ENCODE results near the gene ENC1. TPM values are rescaled to one million over a fixed set of nuclear protein-coding genes. Genes with fewer than 3 reads are reported as not detected.

The ENC1 gene
- total and polyA plus RNA-seq, 2 experiments from 2014 or later, result 14.6 to 15.3 TPM

DNA sequence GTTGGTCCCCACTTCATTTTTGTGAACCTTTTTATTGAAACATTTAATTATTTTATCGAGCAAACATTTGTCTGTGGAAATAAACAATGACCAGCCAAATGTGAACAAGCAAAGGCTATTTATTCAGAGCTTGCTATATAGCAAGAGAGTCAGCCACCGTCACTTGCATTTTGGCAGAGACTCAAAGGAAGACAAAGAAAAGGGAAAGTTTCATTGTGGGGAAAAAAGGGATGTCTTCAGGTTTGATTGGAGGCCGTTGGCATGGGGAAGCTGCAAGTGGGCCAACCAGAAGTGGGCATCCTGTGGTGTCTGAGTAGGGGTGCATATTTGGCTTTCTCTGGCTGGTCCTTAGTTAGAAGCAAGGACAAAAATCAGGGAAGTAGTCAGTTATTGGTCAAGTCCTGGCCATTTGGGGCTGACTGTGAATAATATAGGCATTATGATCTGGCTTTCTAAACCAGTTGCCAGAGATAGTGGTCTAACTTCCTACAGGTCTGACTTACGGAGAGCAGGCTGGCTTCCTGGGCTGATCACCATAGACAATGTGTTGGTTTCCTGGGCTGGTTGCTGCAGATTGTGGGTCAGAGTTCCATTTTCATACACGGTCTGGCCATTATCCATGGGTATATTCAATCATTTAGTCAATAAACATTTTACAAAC is 16.6 kb downstream of the ENC1 start:
- no peaks in the 10 kb centered on the region for H3F3A ChIP-seq (ENCODE audit: insufficient read depth)
- no peaks in the 10 kb centered on the region for H3K27me3 ChIP-seq (replicated peaks; ENCODE audit: insufficient read depth)
- H3K9ac ChIP-seq, result no peak overlapping the region
- H4K20me1 ChIP-seq (ENCODE audit: insufficient read depth), result no peaks in the 10 kb centered on the region
- in situ Hi-C loops (cut with MboI), result no loop called here
- H3K4me2 ChIP-seq (ENCODE audit: unreplicated experiment), result no peak overlapping the region
- no peak for DNase-seq
- no peak overlapping the region for H2AFZ ChIP-seq
- 94 to 96% methylated on average over 5 of the region's 5 CpGs for WGBS, 2 experiments (ENCODE audit: low coverage in 1 of 2, low lambda C conversion rate in 2 of 2, missing lambda C conversion rate in 2 of 2)
- H3K9me3 ChIP-seq (ENCODE audit: low read depth), result no peaks in the 10 kb centered on the region
- no peaks in the 10 kb centered on the region for H3K9me2 ChIP-seq (ENCODE audit: insufficient read depth)
- peaks cover 13% of the 10 kb centered on the region; the same call in 1 of the 2 replicates for H3K36me3 ChIP-seq (ENCODE audit: low read depth)
- H3K4me3 ChIP-seq, result no peak overlapping the region
- no peak overlapping the region for H3K27ac ChIP-seq
- H3K4me1 ChIP-seq (ENCODE audit: insufficient read depth), result peaks cover 10% of the 10 kb centered on the region
- no peak for TF ChIP-seq EZH2 (IDR thresholded peaks at IDR 0.05; ENCODE audit: insufficient read depth, poor library complexity, severe bottlenecking)
- TF ChIP-seq EZH2phosphoT487 (IDR thresholded peaks at IDR 0.05; ENCODE audit: insufficient read depth, low read depth), result no peak
- H3K79me2 ChIP-seq (ENCODE audit: insufficient read depth), result peaks cover 6% of the 10 kb centered on the region

- Histone ChIP-seq H3K4me2 (ENCODE audit: unreplicated experiment) (no peak overlapping the region), H3K9me2 (ENCODE audit: insufficient read depth) (no peaks in the 10 kb centered on the region), H4K20me1 (ENCODE audit: insufficient read depth) (no peaks in the 10 kb centered on the region), H3F3A (ENCODE audit: insufficient read depth) (no peaks in the 10 kb centered on the region), H3K4me1 (ENCODE audit: insufficient read depth) (peaks cover 10% of the 10 kb centered on the region), H3K9ac (no peak overlapping the region), H2AFZ (no peak overlapping the region), H3K4me3 (no peak overlapping the region), H3K27ac (no peak overlapping the region), H3K36me3 (ENCODE audit: low read depth) (peaks cover 6% of the 10 kb centered on the region; the same call in 1 of the 2 replicates), H3K79me2 (ENCODE audit: insufficient read depth) (no peaks in the 10 kb centered on the region), H3K27me3 (replicated peaks; ENCODE audit: insufficient read depth) (no peaks in the 10 kb centered on the region), H3K9me3 (ENCODE audit: low read depth) (no peaks in the 10 kb centered on the region)
- WGBS, 2 experiments (ENCODE audit: low coverage in 1 of 2, low lambda C conversion rate in 2 of 2, missing lambda C conversion rate in 2 of 2), result 72 to 76% methylated on average over 3 of the region's 3 CpGs
- in situ Hi-C loops (cut with MboI), result no loop called here
- TF ChIP-seq EZH2 (IDR thresholded peaks at IDR 0.05; ENCODE audit: insufficient read depth, poor library complexity, severe bottlenecking) (no peak), EZH2phosphoT487 (IDR thresholded peaks at IDR 0.05; ENCODE audit: insufficient read depth, low read depth) (no peak)
- DNase-seq, result no peak
These were observed 17.4 kb downstream of the ENC1 start for GRCh38 chr5:74623006-74623611.

GRCh38 chr5:74622122-74622521 is 18.4 kb downstream of the ENC1 start:
- peaks cover 10% of the 10 kb centered on the region for H3K4me1 ChIP-seq (ENCODE audit: insufficient read depth)
- no peaks in the 10 kb centered on the region; the same call in 1 of the 2 replicates for H3K27me3 ChIP-seq (replicated peaks; ENCODE audit: insufficient read depth)
- no peaks in the 10 kb centered on the region for H4K20me1 ChIP-seq (ENCODE audit: insufficient read depth)
- H3K79me2 ChIP-seq (ENCODE audit: insufficient read depth), result no peaks in the 10 kb centered on the region
- H3K9me3 ChIP-seq (ENCODE audit: low read depth), result no peaks in the 10 kb centered on the region
- peaks cover 2% of the 10 kb centered on the region; the same call in 1 of the 2 replicates for H3K36me3 ChIP-seq (ENCODE audit: low read depth)
- no peak for TF ChIP-seq EZH2phosphoT487 (IDR thresholded peaks at IDR 0.05; ENCODE audit: insufficient read depth, low read depth)
- TF ChIP-seq EZH2 (IDR thresholded peaks at IDR 0.05; ENCODE audit: insufficient read depth, poor library complexity, severe bottlenecking), result no peak
- no peak overlapping the region for H3K4me2 ChIP-seq (ENCODE audit: unreplicated experiment)
- H3K27ac ChIP-seq, result no peak overlapping the region
- H3K4me3 ChIP-seq, result no peak overlapping the region
- no peaks in the 10 kb centered on the region for H3F3A ChIP-seq (ENCODE audit: insufficient read depth)
- in situ Hi-C loops (cut with MboI), result no loop called here
- no peak overlapping the region for H3K9ac ChIP-seq
- no peak overlapping the region for H2AFZ ChIP-seq
- no peaks in the 10 kb centered on the region for H3K9me2 ChIP-seq (ENCODE audit: insufficient read depth)
- DNase-seq, result peak; percentile 21
- 24 to 29% methylated on average over 3 of the region's 3 CpGs for WGBS, 2 experiments (ENCODE audit: low coverage in 1 of 2, low lambda C conversion rate in 2 of 2, missing lambda C conversion rate in 2 of 2)

- Histone ChIP-seq H2AFZ (no peak overlapping the region), H3K4me1 (ENCODE audit: insufficient read depth) (peaks cover 10% of the 10 kb centered on the region), H3K36me3 (ENCODE audit: low read depth) (no peaks in the 10 kb centered on the region), H3K4me2 (ENCODE audit: unreplicated experiment) (no peak overlapping the region), H3F3A (ENCODE audit: insufficient read depth) (no peaks in the 10 kb centered on the region), H3K9me2 (ENCODE audit: insufficient read depth) (no peaks in the 10 kb centered on the region), H3K27me3 (replicated peaks; ENCODE audit: insufficient read depth) (no peaks in the 10 kb centered on the region; the same call in 1 of the 2 replicates), H3K27ac (no peak overlapping the region), H3K9me3 (ENCODE audit: low read depth) (no peaks in the 10 kb centered on the region), H3K79me2 (ENCODE audit: insufficient read depth) (no peaks in the 10 kb centered on the region), H3K9ac (no peak overlapping the region), H3K4me3 (no peak overlapping the region), H4K20me1 (ENCODE audit: insufficient read depth) (no peaks in the 10 kb centered on the region)
- in situ Hi-C loops (cut with MboI), result no loop called here
- 65 to 72% methylated on average over 5 of the region's 5 CpGs for WGBS, 2 experiments (ENCODE audit: low coverage in 1 of 2, low lambda C conversion rate in 2 of 2, missing lambda C conversion rate in 2 of 2)
- DNase-seq, result no peak
- TF ChIP-seq EZH2phosphoT487 (IDR thresholded peaks at IDR 0.05; ENCODE audit: insufficient read depth, low read depth) (no peak), EZH2 (IDR thresholded peaks at IDR 0.05; ENCODE audit: insufficient read depth, poor library complexity, severe bottlenecking) (no peak)
These were observed 19.0 kb downstream of the ENC1 start for GRCh38 chr5:74621492-74621891.
